Activated gamma-delta T cell treated with Interleukin-2 at 50 U/mL for 16 hours (primary cell): ENCODE data around the gene TMEM214.

Experiments
- DNase-seq: peaks from one replicate; pipeline ENCODE4 v3.0.0-alpha.2; 2020

The TMEM214 gene

DNA sequence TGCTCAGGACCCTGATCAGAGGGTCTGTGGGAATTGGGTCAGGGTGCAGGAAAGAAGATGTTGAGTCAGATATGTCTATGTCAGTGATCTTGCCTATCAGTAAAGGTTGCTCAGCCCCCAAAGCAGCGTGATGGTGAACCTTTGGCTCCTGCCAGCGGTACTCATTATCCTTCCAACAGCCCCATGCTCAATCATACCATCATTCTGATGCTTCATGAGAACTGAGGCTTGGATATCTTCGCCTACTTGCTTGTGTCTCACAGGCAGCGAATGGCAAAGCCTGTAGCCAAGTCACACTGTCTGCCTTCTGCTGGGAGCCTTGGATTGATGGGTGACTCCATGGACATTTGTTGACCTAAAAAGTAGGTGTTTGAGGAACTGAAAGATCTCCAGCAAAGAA is 19.0 kb upstream of the TMEM214 start:
- DNase-seq, result no peak

- no peak for DNase-seq
Observed at GRCh38 chr2:27014771-27015433, 17.9 kb upstream of the TMEM214 start.

GRCh38 chr2:27016801-27017325 is 15.9 kb upstream of the TMEM214 start:
- DNase-seq, result peak; percentile 34

- DNase-seq, result no peak
Observed at GRCh38 chr2:27018142-27018541, 14.6 kb upstream of the TMEM214 start.

DNA sequence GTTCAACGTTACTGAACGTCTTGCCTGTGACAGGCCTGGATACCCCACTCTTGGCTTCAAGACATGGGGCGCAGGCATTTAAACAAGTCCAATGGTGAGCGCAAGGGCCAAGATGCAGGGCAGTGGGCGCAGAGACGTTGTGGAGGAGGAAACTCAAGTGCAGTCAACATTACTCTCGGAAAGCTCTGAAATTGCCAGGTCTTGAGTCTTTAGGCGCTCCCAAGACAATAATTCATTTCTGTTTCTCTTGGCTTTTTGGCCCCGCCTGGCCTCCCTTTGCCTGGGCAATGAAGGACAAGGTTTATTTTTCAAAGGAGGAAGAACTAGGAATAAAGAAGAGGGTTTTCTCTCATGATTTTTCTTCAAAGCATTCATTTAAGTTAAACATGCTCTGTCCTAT is 13.3 kb upstream of the TMEM214 start:
- DNase-seq, result no peak

DNA sequence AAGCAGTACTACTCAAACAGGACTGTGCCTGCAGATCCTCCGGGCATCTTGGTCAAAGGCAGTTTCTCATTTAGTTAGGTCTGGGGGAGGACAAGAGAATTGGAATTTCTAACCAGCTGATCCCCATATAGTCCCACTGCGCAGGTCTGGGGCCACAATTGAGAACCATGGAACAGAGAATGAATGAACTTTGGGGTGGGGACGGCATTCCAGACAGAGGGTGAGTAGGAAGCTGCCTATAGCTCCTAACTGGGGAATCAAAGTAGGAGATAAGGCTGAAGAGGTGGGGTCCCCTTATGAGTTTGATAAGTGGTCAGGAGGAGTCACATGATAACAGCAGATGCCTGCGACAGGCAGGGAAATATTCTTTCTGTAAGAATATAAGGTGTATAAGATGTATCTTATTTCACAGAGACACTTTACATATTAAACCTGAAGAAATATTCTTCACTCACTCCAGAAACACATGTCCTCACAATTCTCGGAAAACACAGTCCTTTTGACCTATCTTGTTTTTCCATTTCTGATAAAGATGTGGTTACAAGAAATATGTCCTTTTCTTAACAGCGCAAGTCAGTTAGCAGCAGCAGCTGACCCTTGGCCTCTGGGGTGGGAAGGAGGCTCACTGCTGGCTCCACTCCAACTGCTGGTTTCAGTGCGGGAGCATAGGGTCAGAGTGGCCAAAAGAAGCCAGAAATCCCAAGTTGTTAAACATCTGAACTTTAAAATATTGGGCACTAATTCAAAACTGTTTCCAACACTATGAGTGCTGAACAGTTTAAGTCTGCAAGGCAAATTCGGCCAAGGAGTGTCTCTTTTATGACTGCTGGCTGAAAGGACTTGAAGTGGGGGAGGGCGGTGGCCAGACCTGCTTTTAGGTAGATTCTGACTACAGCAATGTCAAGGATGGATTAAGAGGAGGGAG is 12.6 kb upstream of the TMEM214 start:
- DNase-seq, result no peak

DNA sequence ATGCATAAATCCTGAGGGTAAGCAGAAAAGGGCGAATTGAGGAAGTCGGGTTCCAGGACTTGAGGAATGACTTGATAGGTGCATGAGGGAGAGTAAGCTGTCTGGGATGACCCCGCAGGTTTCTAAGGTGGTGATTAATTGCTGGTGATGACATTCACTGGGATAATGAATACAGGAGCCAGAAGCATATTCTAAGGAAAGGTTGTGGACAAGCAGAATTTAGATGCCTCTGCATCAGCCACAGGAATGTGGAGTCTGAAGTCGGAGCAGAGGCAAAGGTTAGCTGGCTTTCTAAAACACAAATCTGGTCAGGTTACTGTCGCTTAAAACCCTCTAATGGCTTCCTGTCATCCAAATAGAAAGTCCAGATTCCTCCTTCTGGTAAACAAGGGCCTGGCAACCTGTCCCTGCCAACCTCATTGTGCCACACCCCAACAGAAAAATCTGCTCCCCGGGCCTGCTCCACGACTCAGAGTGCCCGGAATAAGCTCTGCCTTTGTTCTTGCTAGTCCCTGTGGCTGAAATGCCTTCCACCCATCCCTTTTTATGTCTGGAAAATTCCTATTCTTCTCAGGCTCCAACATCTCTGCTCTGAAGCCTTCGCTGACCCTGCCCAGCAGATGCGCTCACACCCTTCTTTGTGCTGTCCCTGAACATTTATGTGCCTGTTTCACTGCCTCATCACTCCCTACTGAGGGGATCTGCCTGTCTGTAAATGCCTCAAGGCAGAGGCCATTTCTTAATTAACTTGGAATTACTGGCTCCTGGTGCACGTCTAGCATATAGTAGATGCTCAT is 11.3 kb upstream of the TMEM214 start:
- no peak for DNase-seq

GRCh38 chr2:27023740-27024139 is 9.0 kb upstream of the TMEM214 start:
- DNase-seq, result no peak

DNA sequence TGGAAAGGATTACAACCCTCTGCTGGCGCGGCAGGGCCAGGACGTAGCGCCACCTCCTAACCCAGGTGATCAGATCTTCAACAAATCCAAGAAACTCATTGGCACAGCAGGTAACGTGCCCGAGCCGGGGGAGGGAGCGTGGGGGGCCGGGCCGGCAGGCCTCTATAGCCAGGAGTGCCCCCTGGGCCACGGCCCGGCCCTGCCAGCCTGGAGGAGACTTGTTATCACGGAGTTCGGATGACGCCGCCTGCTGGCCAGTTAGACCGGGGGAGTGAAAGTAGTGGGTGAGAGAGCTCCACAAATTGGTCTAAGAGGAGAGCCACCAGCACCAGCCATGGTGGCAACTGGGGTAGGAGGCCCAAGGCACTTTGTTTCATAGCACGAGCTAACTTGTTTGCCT is 8.6 kb upstream of the TMEM214 start:
- DNase-seq, result no peak

GRCh38 chr2:27024812-27025211 is 8.0 kb upstream of the TMEM214 start:
- no peak for DNase-seq

DNA sequence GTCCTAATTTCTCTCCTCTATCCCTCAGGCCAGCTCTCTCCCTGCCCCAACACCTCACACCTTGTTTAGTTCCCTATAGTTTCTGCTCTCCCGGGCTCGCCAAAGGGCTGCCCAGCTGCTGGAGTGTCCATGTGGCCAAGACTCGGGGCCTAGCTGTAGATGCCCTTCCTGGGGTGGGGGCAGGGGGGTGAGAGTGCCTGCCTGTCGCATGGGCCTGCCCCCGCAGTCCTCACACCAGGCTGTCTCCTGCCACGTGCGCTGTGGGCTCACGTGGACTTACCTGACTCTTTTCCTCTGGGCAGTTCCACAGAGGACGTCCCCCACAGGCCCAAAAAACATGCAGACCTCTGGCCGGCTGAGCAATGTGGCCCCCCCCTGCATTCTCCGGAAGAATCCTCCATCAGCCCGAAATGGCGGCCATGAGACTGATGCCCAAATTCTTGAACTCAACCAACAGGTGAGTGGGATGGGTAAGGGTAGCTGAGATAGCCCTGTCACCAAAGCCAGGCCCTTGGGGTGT is 7.4 kb upstream of the TMEM214 start:
- DNase-seq, result no peak

DNA sequence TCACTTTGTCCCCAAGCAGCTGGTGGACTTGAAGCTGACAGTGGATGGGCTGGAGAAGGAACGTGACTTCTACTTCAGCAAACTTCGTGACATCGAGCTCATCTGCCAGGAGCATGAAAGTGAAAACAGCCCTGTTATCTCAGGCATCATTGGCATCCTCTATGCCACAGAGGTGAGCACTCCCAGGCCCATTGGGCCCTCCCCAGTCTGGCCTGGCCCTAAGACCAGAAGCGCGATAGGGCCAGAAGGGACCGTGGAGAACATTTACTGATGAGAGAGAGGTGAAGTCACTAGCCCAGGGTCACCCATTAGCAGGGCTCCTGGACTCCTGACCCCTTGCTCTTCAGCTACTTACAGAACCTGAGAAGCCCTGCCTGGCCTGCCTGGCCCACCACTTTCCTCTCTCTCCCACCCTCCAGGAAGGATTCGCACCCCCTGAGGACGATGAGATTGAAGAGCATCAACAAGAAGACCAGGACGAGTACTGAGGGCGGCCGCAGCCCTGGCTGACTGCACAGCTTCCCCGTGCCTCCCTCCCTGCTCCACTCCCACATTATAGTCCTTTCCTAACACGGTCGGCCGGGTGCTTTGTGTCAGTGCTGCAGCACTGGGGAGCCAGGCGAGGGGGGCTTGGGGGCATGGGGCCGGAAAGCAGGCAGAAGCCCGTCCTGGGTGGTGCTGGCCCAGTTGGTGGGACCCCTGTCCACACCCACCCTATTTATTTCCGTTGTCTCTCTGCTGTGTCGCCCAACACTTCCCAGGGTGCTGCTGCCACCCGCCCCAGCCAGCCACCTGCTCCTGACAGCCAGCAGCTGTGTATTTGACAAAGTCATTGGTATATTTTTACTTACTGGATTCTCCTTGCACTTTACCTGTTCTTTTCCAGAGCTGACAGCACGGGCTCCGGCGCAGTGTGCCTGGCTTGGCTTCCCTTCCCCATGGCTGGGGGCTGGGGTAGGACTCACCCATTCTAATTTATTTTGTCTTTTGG is 6.6 kb upstream of the TMEM214 start:
- no peak for DNase-seq

GRCh38 chr2:27027211-27027651 is 5.5 kb upstream of the TMEM214 start:
- DNase-seq, result no peak

- DNase-seq, result no peak
Observed at GRCh38 chr2:27029051-27029450, 3.7 kb upstream of the TMEM214 start.

DNA sequence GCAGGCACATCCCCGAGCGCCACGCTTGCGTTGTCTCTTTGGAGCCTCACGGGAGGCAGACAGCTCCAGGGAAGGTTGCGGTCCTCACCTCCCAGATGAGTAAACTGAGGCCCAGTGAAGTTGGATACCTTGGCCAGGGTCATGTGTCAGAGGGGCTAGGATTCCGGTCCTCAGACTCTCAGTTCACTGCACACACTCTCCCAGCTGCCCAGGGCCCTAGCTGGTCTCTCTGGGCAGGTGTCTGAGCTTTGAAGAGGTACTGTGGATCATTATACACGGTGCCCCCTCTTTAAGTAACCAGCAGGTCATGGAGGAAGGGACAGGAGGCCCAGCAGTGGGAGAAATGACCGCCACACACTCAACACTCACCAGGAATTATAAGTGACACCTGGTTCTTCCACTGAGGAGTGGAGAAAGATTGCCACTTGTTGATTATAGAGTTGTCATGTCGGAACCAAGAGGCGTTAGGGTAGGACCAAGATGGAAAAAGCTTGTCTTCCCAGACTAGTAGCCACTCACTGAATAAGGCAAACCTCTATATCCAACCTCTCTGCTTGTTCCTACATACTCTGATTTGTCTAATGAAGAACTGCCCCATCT is 588 bp downstream of the TMEM214 start:
- no peak for DNase-seq

DNA sequence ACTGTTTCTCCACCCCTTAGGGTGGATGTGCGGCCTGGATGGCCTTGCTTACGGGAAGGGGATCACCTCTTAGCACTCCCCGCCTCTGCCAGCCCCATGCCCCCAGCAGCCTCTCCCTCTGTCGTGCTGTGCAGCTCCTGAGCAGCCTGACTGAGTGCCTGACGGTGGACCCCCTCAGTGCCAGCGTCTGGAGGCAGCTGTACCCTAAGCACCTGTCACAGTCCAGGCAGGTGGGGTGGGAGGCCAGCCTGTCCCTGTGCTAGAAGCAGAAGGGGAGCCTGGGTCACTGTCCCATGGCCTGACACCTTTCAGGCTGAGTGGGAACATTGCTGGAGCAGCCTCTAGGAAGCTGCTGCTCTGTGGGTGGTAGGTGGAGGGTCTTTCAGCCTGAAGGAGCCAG is 5.2 kb downstream of the TMEM214 start:
- no peak for DNase-seq

- DNase-seq, result no peak
Observed at GRCh38 chr2:27038631-27039339, 6.0 kb downstream of the TMEM214 start.

- no peak for DNase-seq
Observed at GRCh38 chr2:27039426-27039825, 6.7 kb downstream of the TMEM214 start.

- DNase-seq, result no peak
Observed at GRCh38 chr2:27039871-27040270, 7.1 kb downstream of the TMEM214 start.

DNA sequence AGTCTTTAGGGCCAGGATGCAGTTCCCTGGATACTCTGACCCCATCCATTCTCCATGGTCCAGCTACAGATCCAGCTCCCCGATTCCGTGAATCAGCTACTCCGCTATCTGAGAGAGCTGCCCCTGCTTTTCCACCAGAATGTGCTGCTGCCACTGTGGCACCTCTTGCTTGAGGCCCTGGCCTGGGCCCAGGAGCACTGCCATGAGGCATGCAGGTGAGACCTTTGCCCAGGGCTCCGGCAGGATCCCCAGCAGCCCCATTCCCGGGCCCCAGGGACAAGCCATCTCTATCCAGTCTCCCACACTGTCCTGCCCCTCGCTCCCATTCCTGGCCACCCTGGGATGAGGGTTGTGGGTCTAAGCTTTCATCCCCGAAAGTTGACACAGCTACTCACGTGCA is 7.5 kb downstream of the TMEM214 start:
- no peak for DNase-seq

DNA sequence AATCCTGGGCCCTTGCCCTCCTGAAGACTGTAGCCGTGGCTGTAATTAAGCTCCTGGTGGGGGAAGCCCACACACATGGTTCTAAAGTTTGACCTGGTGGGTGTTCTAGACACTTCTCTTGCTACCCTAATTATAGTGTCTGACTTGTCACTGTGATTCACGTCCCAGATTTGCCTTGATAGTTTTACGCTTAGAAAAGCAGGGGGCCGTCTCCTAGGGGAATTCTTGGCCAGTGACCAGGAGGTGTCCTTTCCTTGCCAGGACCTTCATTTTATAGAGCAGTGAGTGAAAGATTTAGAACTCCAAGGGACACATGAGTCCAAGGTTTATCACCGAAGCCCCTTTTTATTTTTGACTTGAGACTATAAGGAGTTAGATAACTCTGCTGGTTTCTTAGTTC is 9.0 kb downstream of the TMEM214 start:
- DNase-seq, result no peak
